HEK293 (cell line): ENCODE results near the gene ZNF285.
A peak's percentile ranks its signal among the peaks of the same experiment; 100 is the strongest.

Experiments used
- KLF8 ChIP-seq: fragments of 450-650 bp; formaldehyde crosslinking; IDR thresholded peaks from 2 replicates; pipeline ENCODE4 v1.5.1; 2016; ENCODE audit warnings: missing biosample characterization, missing genetic modification characterization
- TRIM28 ChIP-seq: IDR thresholded peaks from 2 replicates; pipeline ENCODE4 v1.6.1; 2011; ENCODE audit warnings: low read length, control low read depth, borderline replicate concordance
- ZBTB1 ChIP-seq: fragments of 450-650 bp; formaldehyde crosslinking; IDR thresholded peaks from 2 replicates; pipeline ENCODE4 v1.5.1; 2016; ENCODE audit warnings: missing biosample characterization, missing genetic modification characterization
- ZBTB48 ChIP-seq: fragments of 450-650 bp; formaldehyde crosslinking; IDR thresholded peaks from 2 replicates; pipeline ENCODE4 v1.5.1; 2016; ENCODE audit warnings: missing biosample characterization, missing genetic modification characterization
- ZBTB7A ChIP-seq: fragments of 450-650 bp; formaldehyde crosslinking; IDR thresholded peaks from 2 replicates; pipeline ENCODE4 v1.5.1; 2016; ENCODE audit warnings: low read depth, missing biosample characterization, missing genetic modification characterization
- ZNF10 ChIP-seq: fragments of 450-650 bp; formaldehyde crosslinking; IDR thresholded peaks from 2 replicates; pipeline ENCODE4 v1.5.1; 2017; ENCODE audit warnings: missing biosample characterization, missing genetic modification characterization
- ZNF311 ChIP-seq: fragments of 450-650 bp; formaldehyde crosslinking; IDR thresholded peaks from 2 replicates; pipeline ENCODE4 v1.5.1; 2017; ENCODE audit warnings: missing biosample characterization, missing genetic modification characterization, borderline replicate concordance
- ZNF335 ChIP-seq: fragments of 450-650 bp; formaldehyde crosslinking; conservative IDR thresholded peaks from 2 replicates; pipeline ENCODE4 v1.5.1; 2016; ENCODE audit warnings: missing biosample characterization, missing genetic modification characterization
- ZNF548 ChIP-seq: fragments of 450-650 bp; formaldehyde crosslinking; IDR thresholded peaks from 2 replicates; pipeline ENCODE4 v1.5.1; 2016; ENCODE audit warnings: missing biosample characterization, missing genetic modification characterization
- ZNF629 ChIP-seq: fragments of 450-650 bp; formaldehyde crosslinking; IDR thresholded peaks from 2 replicates; pipeline ENCODE4 v1.5.1; 2017; ENCODE audit warnings: missing biosample characterization, missing genetic modification characterization
- ZNF792 ChIP-seq: fragments of 450-650 bp; formaldehyde crosslinking; IDR thresholded peaks from 2 replicates; pipeline ENCODE4 v1.5.1; 2016; ENCODE audit warnings: missing biosample characterization, missing genetic modification characterization
- TF ChIP-seq, protein P1 (sequence below): fragments of 450-650 bp; formaldehyde crosslinking; IDR thresholded peaks from 2 replicates; pipeline ENCODE4 v1.5.1; 2016; ENCODE audit warnings: missing biosample characterization, missing genetic modification characterization
- TF ChIP-seq, protein P2 (sequence below): fragments of 450-650 bp; IDR thresholded peaks from 2 replicates; pipeline ENCODE4 v1.5.1; 2018; ENCODE audit warnings: missing biosample characterization, mild to moderate bottlenecking, missing genetic modification characterization
- TF ChIP-seq, protein P3 (sequence below): fragments of 450-650 bp; formaldehyde crosslinking; IDR thresholded peaks from 2 replicates; pipeline ENCODE4 v1.5.1; 2016; ENCODE audit warnings: missing biosample characterization, missing genetic modification characterization
- TF ChIP-seq, protein P4 (sequence below): fragments of 450-650 bp; formaldehyde crosslinking; optimal IDR thresholded peaks from 2 replicates; pipeline ENCODE3; 2016; ENCODE audit warnings: missing biosample characterization, mild to moderate bottlenecking, missing genetic modification characterization
- TF ChIP-seq, protein P5 (sequence below): fragments of 450-650 bp; formaldehyde crosslinking; IDR thresholded peaks from 2 replicates; pipeline ENCODE4 v1.5.1; 2016; ENCODE audit warnings: missing biosample characterization, missing genetic modification characterization

The ZNF285 gene

DNA sequence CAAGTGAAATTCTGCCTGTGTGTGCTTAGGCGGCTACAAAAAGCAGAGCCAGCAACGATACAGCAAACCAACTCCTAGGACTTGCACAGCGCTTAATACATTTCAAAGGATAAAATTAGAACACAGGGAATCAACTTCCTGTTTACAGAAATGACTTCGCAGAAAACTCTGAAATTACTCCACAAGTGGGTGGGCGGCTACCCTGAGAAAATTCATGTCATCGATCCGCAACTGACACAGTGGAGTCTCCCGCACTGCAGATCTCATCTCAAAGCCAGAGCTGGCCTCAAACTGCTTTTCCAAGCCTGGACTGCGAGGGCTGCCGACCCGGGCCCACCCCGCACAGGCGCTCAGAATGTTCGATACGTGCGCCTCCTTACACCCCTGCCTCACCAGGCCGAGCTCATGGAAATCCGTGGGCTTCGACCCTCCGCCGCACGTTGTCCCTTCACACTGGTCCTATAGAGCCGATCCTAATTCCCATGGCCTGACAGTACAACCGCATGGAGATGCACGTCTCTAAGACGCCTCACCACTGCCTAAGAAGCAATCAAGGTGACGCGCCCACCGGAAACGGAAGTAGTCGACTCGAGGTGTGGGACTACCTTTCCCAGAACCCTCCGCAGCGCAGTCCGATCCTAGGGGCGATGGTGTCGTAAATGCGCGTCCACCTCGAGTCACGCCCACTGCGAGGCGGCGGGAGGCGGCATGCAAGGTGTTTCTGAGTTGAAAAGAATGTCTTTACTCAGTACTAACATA is 46.7 kb upstream of the ZNF285 start, which contains the start of gene ZNF229 (continued):
- TF ChIP-seq, protein P1, sequence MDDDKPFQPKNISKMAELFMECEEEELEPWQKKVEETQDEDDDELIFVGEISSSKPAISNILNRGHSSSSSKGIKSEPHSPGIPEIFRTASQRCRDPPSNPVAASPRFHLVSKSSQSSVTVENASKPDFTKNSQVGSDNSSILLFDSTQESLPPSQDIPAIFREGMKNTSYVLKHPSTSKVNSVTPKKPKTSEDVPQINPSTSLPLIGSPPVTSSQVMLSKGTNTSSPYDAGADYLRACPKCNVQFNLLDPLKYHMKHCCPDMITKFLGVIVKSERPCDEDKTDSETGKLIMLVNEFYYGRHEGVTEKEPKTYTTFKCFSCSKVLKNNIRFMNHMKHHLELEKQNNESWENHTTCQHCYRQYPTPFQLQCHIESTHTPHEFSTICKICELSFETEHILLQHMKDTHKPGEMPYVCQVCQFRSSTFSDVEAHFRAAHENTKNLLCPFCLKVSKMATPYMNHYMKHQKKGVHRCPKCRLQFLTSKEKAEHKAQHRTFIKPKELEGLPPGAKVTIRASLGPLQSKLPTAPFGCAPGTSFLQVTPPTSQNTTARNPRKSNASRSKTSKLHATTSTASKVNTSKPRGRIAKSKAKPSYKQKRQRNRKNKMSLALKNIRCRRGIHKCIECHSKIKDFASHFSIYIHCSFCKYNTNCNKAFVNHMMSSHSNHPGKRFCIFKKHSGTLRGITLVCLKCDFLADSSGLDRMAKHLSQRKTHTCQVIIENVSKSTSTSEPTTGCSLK (tag by site-specific recombination): no peak
- TF ChIP-seq ZNF10 (tag by site-specific recombination): peak; percentile 95
- no peak for TF ChIP-seq ZNF548 (tag by site-specific recombination)
- peak; percentile 40; the same call in 1 of the 2 replicates for TF ChIP-seq ZBTB48 (tag by site-specific recombination)
- TF ChIP-seq ZNF335: peak; percentile 83
- no peak for TF ChIP-seq ZNF311
- TF ChIP-seq ZNF792 (tag by site-specific recombination): 0 out of 2 replicates have a peak, but pooled peaks have one; percentile 22
- no peak for TF ChIP-seq TRIM28
- TF ChIP-seq, protein P2, sequence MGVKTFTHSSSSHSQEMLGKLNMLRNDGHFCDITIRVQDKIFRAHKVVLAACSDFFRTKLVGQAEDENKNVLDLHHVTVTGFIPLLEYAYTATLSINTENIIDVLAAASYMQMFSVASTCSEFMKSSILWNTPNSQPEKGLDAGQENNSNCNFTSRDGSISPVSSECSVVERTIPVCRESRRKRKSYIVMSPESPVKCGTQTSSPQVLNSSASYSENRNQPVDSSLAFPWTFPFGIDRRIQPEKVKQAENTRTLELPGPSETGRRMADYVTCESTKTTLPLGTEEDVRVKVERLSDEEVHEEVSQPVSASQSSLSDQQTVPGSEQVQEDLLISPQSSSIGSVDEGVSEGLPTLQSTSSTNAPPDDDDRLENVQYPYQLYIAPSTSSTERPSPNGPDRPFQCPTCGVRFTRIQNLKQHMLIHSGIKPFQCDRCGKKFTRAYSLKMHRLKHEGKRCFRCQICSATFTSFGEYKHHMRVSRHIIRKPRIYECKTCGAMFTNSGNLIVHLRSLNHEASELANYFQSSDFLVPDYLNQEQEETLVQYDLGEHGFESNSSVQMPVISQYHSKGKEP (tag by site-specific recombination): no peak
- TF ChIP-seq, protein P3, sequence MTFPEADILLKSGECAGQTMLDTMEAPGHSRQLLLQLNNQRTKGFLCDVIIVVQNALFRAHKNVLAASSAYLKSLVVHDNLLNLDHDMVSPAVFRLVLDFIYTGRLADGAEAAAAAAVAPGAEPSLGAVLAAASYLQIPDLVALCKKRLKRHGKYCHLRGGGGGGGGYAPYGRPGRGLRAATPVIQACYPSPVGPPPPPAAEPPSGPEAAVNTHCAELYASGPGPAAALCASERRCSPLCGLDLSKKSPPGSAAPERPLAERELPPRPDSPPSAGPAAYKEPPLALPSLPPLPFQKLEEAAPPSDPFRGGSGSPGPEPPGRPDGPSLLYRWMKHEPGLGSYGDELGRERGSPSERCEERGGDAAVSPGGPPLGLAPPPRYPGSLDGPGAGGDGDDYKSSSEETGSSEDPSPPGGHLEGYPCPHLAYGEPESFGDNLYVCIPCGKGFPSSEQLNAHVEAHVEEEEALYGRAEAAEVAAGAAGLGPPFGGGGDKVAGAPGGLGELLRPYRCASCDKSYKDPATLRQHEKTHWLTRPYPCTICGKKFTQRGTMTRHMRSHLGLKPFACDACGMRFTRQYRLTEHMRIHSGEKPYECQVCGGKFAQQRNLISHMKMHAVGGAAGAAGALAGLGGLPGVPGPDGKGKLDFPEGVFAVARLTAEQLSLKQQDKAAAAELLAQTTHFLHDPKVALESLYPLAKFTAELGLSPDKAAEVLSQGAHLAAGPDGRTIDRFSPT (tag by site-specific recombination): no peak
- TF ChIP-seq, protein P4, sequence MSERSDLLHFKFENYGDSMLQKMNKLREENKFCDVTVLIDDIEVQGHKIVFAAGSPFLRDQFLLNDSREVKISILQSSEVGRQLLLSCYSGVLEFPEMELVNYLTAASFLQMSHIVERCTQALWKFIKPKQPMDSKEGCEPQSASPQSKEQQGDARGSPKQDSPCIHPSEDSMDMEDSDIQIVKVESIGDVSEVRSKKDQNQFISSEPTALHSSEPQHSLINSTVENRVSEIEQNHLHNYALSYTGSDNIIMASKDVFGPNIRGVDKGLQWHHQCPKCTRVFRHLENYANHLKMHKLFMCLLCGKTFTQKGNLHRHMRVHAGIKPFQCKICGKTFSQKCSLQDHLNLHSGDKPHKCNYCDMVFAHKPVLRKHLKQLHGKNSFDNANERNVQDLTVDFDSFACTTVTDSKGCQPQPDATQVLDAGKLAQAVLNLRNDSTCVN (tag by site-specific recombination): peak; percentile 78
- TF ChIP-seq ZBTB1 (tag by site-specific recombination): no peak
- peak; percentile 87 for TF ChIP-seq KLF8 (tag by site-specific recombination)
- peak; percentile 56 for TF ChIP-seq ZNF629 (tag by site-specific recombination)
- TF ChIP-seq, protein P5, sequence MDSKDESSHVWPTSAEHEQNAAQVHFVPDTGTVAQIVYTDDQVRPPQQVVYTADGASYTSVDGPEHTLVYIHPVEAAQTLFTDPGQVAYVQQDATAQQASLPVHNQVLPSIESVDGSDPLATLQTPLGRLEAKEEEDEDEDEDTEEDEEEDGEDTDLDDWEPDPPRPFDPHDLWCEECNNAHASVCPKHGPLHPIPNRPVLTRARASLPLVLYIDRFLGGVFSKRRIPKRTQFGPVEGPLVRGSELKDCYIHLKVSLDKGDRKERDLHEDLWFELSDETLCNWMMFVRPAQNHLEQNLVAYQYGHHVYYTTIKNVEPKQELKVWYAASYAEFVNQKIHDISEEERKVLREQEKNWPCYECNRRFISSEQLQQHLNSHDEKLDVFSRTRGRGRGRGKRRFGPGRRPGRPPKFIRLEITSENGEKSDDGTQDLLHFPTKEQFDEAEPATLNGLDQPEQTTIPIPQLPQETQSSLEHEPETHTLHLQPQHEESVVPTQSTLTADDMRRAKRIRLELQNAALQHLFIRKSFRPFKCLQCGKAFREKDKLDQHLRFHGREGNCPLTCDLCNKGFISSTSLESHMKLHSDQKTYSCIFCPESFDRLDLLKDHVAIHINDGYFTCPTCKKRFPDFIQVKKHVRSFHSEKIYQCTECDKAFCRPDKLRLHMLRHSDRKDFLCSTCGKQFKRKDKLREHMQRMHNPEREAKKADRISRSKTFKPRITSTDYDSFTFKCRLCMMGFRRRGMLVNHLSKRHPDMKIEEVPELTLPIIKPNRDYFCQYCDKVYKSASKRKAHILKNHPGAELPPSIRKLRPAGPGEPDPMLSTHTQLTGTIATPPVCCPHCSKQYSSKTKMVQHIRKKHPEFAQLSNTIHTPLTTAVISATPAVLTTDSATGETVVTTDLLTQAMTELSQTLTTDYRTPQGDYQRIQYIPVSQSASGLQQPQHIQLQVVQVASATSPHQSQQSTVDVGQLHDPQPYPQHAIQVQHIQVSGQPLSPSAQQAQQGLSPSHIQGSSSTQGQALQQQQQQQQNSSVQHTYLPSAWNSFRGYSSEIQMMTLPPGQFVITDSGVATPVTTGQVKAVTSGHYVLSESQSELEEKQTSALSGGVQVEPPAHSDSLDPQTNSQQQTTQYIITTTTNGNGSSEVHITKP (tag by site-specific recombination): 0 out of 2 replicates have a peak, but pooled peaks have one; percentile 15
- TF ChIP-seq ZBTB7A (tag by site-specific recombination): no peak
- TF ChIP-seq, all 188 proteins: peak for 32
